Nephron (organoid): ENCODE results near the gene SLC16A13.

ENCODE experiments used
- H3K27ac Mint-ChIP-seq, 3 experiments: 2 replicates each; pipeline ENCODE4 v1.8.0; 2020; ENCODE audit warnings: mixed read lengths in 3 of 3, mild to moderate bottlenecking in 2 of 3, moderate library complexity in 1 of 3
- H3K27me3 Mint-ChIP-seq: 2 replicates; pipeline ENCODE4 v1.8.0; 2021; ENCODE audit warnings: low read depth, mild to moderate bottlenecking, moderate library complexity, mixed read lengths
- H3K36me3 Mint-ChIP-seq: 2 replicates; pipeline ENCODE4 v1.8.0; 2020; ENCODE audit warnings: low read depth, mixed read lengths
- H3K4me1 Mint-ChIP-seq: 2 replicates; pipeline ENCODE4 v1.8.0; 2020; ENCODE audit warnings: mixed read lengths
- H3K4me3 Mint-ChIP-seq, 3 experiments: 2 replicates each; pipeline ENCODE4 v1.8.0; 2020; ENCODE audit warnings: mild to moderate bottlenecking in 3 of 3, mixed read lengths in 3 of 3, moderate library complexity in 2 of 3
- H3K9me3 Mint-ChIP-seq: 2 replicates; pipeline ENCODE4 v1.8.0; 2020; ENCODE audit warnings: mixed read lengths
- TF ChIP-seq, protein P1 (sequence below), 3 experiments: fragments of 200-600 bp; sonication (generic); IDR thresholded peaks; one replicate each; pipeline ENCODE4 v1.5.0; 2021; ENCODE audit warnings: antibody characterized with exemption in 3 of 3; ENCODE audit not compliant: unreplicated experiment in 3 of 3

Gene SLC16A13

DNA sequence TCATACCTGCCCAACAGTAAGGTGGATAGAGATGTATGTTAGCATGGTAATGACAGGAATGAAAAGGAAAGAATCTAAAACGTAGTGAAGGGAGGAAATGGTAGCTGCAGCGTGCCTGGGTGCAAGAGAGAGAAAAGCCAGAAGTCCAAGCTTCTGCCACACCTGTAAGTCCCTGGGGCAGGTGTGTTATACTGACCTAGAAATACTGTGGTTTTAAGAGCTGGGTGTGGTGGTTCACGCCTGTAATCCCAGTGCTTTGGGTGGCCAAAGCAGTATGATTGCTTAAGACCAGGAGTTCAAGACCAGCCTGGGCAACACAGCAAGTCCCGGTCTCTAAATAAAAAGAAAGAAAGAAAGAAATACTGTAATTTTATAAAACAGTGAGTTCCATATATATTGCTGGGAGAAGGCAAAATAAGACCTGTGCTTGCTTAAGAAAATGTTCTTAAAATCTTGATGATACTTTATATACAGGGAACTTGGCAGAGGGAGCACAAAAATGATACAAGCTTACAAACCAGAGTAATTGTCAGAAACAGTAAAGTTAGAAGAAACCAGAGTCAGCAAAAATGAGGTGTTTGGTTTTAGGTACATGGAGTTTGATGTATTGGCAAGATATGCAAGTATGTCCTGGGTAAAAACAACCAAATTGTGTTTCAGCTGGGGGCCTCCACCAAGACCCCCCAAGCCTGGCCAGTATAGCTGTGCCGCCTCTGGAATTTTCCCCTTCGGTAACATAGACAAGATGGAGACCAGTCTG is 33.3 kb upstream of the SLC16A13 start:
- TF ChIP-seq, protein P1, sequence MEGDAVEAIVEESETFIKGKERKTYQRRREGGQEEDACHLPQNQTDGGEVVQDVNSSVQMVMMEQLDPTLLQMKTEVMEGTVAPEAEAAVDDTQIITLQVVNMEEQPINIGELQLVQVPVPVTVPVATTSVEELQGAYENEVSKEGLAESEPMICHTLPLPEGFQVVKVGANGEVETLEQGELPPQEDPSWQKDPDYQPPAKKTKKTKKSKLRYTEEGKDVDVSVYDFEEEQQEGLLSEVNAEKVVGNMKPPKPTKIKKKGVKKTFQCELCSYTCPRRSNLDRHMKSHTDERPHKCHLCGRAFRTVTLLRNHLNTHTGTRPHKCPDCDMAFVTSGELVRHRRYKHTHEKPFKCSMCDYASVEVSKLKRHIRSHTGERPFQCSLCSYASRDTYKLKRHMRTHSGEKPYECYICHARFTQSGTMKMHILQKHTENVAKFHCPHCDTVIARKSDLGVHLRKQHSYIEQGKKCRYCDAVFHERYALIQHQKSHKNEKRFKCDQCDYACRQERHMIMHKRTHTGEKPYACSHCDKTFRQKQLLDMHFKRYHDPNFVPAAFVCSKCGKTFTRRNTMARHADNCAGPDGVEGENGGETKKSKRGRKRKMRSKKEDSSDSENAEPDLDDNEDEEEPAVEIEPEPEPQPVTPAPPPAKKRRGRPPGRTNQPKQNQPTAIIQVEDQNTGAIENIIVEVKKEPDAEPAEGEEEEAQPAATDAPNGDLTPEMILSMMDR (IDR thresholded peaks at IDR 0.05; ENCODE audit: unreplicated experiment in 3 of 3): no peak

DNA sequence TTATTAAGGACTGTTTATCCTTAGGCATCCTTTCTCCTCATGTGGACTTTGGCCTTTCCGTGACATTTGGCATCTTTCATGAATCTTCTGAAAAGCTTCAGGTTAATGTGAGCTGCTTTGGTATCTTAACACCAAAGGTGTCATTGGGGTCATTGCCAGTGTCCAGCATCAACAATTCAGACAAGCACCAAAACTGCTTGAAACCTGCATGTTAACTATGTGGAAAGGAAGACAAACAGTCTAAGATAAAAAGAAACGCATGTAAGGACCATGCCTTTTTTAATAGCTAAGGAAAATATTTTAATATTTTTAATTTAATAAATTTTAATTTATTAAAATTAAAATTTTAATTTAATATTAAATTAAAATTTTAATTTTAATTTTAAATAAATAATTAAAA is 32.1 kb upstream of the SLC16A13 start:
- no peak overlapping the region for H3K27ac Mint-ChIP-seq
- H3K4me3 Mint-ChIP-seq: no peak overlapping the region
- no peaks in the 10 kb centered on the region for H3K9me3 Mint-ChIP-seq
- H3K36me3 Mint-ChIP-seq: peaks cover 24% of the 10 kb centered on the region
- no peaks in the 10 kb centered on the region for H3K4me1 Mint-ChIP-seq
- TF ChIP-seq, protein P1 (IDR thresholded peaks at IDR 0.05; ENCODE audit: unreplicated experiment in 3 of 3): no peak
- no peaks in the 10 kb centered on the region for H3K27me3 Mint-ChIP-seq

More for the DNA sequence above, 33.3 kb upstream of the SLC16A13 start:
- no peaks in the 10 kb centered on the region for H3K9me3 Mint-ChIP-seq
- H3K36me3 Mint-ChIP-seq: peaks cover 36% of the 10 kb centered on the region
- no peaks in the 10 kb centered on the region for H3K4me1 Mint-ChIP-seq
- no peak overlapping the region for H3K27ac Mint-ChIP-seq
- no peak overlapping the region for H3K4me3 Mint-ChIP-seq
- H3K27me3 Mint-ChIP-seq: no peaks in the 10 kb centered on the region

DNA sequence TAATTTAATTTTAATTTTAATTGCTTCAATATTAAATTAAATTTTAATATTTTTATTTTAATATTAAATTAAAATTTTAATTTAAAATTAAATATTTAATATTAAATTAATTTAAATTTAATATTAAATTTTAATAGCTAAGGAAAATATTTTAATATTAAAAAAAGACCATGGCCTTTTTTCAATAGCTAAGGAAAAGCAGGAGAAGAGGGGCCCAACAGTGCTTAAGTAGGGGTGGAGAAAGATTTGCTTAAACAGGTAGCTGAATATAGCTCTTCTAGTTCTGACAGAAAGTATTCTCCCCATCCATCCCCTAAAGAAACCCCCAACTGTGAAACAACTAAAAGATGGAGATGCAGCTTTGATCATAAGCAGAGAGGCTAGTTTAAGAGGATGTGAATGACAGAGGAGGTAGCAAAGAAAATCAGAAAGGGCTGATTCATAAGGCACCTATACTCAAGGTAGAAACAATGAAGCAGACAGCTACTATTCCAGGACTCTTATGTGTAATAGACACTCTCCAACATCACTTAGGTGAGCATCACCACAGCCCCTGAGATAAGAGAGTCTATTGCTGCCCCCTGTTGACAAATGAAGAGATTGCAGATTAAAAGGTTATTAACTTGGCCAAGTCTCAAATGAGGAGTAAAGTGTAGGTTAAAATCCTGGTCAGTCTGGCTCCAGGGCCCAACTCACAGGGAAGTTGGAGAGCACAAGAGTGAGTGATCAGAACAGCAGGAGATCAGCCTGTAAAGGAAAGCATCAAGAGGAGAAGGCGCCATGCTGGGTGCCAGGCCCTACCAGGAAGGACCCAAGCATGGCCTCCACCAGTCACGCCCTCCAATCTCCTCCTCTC is 31.2 kb upstream of the SLC16A13 start:
- TF ChIP-seq, protein P1 (IDR thresholded peaks at IDR 0.05; ENCODE audit: unreplicated experiment in 3 of 3): peak; percentile 58 to 77 (median 72)
- Mint-ChIP-seq H3K4me1 (no peaks in the 10 kb centered on the region), H3K27ac (no peak overlapping the region), H3K4me3 (no peak overlapping the region), H3K36me3 (peaks cover 17% of the 10 kb centered on the region), H3K27me3 (no peaks in the 10 kb centered on the region), H3K9me3 (no peaks in the 10 kb centered on the region)

DNA sequence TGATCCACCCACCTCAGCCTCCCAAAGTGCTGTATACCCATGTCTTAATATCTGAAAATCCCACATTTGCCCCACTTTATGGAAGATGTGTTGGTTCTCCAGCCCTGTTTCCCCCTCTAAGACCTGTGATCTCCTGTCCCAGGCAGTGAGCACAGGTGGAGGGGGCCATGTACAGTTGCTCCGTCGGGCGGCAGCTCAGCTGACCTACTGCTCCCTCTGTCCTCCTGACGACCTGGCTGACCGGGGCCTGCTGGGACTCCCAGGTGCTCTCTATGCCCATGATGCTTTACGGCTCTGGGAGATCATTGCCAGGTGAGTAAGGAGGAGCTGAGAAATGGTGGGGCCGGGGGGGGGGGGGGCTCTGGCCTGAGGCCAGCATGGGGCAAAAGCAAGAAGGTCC is 30.1 kb upstream of the SLC16A13 start:
- no peaks in the 10 kb centered on the region for H3K27me3 Mint-ChIP-seq
- peaks cover 10% of the 10 kb centered on the region for H3K36me3 Mint-ChIP-seq
- H3K9me3 Mint-ChIP-seq: no peaks in the 10 kb centered on the region
- no peak overlapping the region for H3K4me3 Mint-ChIP-seq
- TF ChIP-seq, protein P1 (IDR thresholded peaks at IDR 0.05; ENCODE audit: unreplicated experiment in 3 of 3): no peak
- H3K4me1 Mint-ChIP-seq: peaks cover 11% of the 10 kb centered on the region
- no peak overlapping the region for H3K27ac Mint-ChIP-seq

DNA sequence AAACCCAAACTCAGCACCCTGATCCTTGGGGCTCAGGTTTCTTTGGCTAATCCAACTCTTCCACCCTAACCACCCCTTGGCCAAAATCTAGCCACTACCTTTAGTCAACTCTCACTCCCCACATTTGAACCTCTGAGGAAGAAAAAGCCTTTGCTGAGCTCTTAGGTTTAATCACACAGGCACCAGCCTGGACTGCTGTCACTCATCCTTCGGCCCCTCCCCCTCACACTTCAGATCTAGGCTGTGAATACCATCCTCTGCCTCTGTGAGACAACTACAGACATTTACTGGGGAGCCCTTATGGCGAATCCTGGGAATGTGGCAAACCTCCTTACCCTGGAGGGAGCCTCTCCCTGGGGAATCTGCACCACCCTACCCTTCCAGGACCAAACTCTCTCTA is 28.7 kb upstream of the SLC16A13 start:
- no peak overlapping the region for H3K4me3 Mint-ChIP-seq

More for the DNA sequence above, 28.7 kb upstream of the SLC16A13 start:
- Mint-ChIP-seq H3K36me3 (peaks cover 1% of the 10 kb centered on the region), H3K4me1 (peaks cover 17% of the 10 kb centered on the region), H3K9me3 (no peaks in the 10 kb centered on the region), H3K27ac (no peak overlapping the region), H3K27me3 (no peaks in the 10 kb centered on the region)
- TF ChIP-seq, protein P1 (IDR thresholded peaks at IDR 0.05; ENCODE audit: unreplicated experiment in 3 of 3): no peak
